ENCODE data around the gene MVD. TPM values are rescaled to one million over a fixed set of nuclear protein-coding genes. Genes with fewer than 3 reads are reported as not detected.

Gene MVD
- total and polyA plus RNA-seq, 7 donors: 16.8 to 206 (median 25.7) TPM

GRCh38 chr16:88652762-88653063 is 10.2 kb downstream of the MVD start:
- no peak overlapping the region for H3K4me3 ChIP-seq
- H3K36me3 ChIP-seq: peaks cover 0 to 56% (median 4%) of the 10 kb centered on the region in 4 donors
- no peaks in the 10 kb centered on the region for H3K9me3 ChIP-seq
- H3K27ac ChIP-seq: no peak overlapping the region
- TF ChIP-seq POLR2A (IDR thresholded peaks at IDR 0.05) (no peak), POLR2AphosphoS5 (IDR thresholded peaks at IDR 0.05) (no peak), CTCF (IDR thresholded peaks at IDR 0.05) (no peak), EP300 (IDR thresholded peaks at IDR 0.05) (no peak)
- peaks cover 0 to 14% (median 0%) of the 10 kb centered on the region in 3 donors for H3K27me3 ChIP-seq
- WGBS, 2 donors: 93 to 97% methylated on average over 8 of the region's 8 CpGs
- no peak for DNase-seq
- intact Hi-C loops (cut with DNase I): no loop called here
- peaks cover 0 to 24% (median 20%) of the 10 kb centered on the region in 4 donors for H3K4me1 ChIP-seq

DNA sequence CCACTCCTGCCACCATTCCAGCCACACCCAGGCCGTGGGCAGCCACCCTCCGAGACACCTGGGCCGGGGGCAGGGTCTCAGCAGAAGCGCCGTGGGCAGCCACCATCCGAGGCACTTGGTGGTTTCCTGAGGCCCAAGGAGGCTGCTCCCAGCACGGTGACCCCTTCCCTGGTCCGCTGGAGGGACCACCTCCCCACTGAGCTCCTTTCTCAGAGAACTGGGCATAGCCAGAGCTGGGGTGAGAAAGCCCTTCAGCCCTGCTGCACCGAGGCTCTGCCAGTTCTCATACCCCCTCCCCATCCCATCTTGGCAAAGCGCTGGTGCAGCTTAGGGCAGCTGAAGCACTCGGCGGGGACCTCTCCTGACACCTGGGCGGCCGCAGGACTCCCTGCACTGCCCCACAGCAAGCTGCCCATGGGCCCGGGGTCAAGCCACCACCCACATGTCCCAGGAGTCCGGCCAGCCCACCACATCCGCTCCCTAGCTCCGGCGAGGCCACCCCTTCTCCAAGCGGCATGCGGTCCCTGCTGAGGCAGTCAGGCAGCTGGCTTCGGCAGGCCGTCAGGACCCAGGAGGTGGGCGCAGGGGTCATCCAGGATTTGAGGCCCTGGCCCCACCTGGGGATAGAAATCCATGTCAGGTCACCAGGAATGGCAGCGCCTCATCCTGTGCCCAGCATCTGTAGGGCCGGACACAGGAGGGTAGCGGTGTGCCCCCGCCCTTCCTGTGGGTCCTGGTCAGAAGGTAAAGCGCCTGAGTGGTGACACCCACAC is 10.7 kb downstream of the MVD start:
- H3K4me1 ChIP-seq: peaks cover 0 to 24% (median 20%) of the 10 kb centered on the region in 4 donors
- peaks cover 0 to 14% (median 0%) of the 10 kb centered on the region in 3 donors for H3K27me3 ChIP-seq
- no peak for DNase-seq
- no peaks in the 10 kb centered on the region for H3K9me3 ChIP-seq
- H3K4me3 ChIP-seq: no peak overlapping the region
- peak overlapping the region in 3 of 4 donors; percentile 62 to 68 (median 67) for H3K27ac ChIP-seq
- H3K36me3 ChIP-seq: peaks cover 0 to 51% (median 4%) of the 10 kb centered on the region in 4 donors
- intact Hi-C loops (cut with DNase I): no loop called here
- 85 to 90% methylated on average over 29 of the region's 29 CpGs for WGBS, 2 donors
- TF ChIP-seq POLR2AphosphoS5 (IDR thresholded peaks at IDR 0.05) (no peak), CTCF (IDR thresholded peaks at IDR 0.05) (no peak), POLR2A (IDR thresholded peaks at IDR 0.05) (no peak), EP300 (IDR thresholded peaks at IDR 0.05) (no peak)

DNA sequence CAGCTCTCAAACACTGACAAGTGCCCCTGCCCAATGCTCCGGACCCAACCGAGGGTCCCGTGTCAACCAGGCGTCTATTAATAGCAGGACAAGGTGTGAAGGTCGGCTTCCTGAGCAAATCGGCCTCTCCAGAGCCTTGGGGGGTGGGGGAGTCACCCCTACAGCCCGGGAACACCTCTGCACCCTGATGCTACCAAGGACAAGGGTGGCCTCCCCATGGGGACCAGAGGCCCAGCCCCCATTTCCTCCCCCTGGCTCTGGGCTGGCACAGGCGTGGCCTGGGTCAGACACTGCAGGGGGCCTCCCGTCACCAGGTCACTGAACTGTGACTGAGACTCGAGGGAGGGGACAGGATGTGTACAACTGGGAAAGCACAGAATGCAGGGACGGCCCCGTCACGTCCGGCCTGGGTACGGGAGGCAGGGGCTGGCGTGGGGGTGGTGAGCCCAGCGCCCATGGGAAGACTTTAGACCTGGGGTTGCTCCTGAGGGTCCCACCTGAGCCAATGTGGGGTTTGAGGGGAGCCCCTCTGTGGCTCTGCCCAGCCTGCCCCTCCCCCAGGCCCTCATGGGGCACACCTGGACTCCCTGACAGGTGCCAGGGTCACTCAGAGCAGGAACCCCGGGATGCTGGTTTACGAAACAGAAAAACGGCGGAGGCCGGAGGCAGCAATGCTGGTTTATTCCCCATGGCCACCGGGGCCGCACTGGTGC is 11.5 kb downstream of the MVD start:
- H3K4me3 ChIP-seq: peak overlapping the region; percentile 41 to 62 (median 58)
- DNase-seq: no peak
- no peaks in the 10 kb centered on the region for H3K9me3 ChIP-seq
- peaks cover 0 to 14% (median 0%) of the 10 kb centered on the region in 3 donors for H3K27me3 ChIP-seq
- H3K27ac ChIP-seq: peak overlapping the region; percentile 62 to 70 (median 68)
- H3K4me1 ChIP-seq: peaks cover 0 to 24% (median 20%) of the 10 kb centered on the region in 4 donors
- peaks cover 0 to 43% (median 4%) of the 10 kb centered on the region in 4 donors for H3K36me3 ChIP-seq
- WGBS, 2 donors: 33 to 46% methylated on average over 24 of the region's 24 CpGs
- intact Hi-C loops (cut with DNase I): no loop called here
- TF ChIP-seq POLR2A (IDR thresholded peaks at IDR 0.05) (no peak), EP300 (IDR thresholded peaks at IDR 0.05) (no peak), POLR2AphosphoS5 (IDR thresholded peaks at IDR 0.05) (no peak), CTCF (IDR thresholded peaks at IDR 0.05) (no peak)

DNA sequence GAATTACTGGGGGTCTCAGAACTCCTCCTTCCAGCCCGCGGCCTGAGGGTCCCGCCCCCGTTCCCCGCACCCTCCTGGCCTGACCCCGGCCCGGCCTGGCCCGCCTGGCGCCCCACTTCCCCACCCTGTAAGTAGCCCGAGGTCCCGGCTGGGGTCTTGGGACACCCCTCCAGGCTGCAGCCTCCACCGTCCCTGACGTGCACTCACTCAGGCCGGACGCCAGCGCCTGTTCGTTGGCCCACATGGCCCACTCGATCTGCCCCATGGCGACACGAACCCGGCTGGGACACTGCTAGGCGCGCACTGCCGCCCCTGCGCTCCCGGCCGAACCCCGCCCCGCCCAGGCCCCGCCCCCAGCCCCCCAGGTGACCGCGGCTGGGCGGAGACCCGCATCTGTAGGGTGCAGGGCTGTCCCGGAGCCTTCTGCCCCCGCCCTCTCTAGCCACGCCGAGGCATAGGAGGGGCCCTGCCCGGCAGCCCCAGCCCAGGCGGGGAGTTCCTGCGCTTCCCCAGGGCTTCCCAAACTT is 12.1 kb downstream of the MVD start, which contains the start of gene CYBA:
CYBA (minus strand) TSS at position 305 of the 527 bp plus-strand sequence; CDS start at position 265, 40 bp downstream.
- DNase-seq: peak; percentile 82
- Histone ChIP-seq H3K27ac (peak within 1 kb of the TSS; percentile 62 to 70 (median 68)), H3K27me3 (peaks cover 0 to 14% (median 0%) of the 10 kb centered on the region in 3 donors), H3K9me3 (no peaks in the 10 kb centered on the region), H3K4me1 (peaks cover 0 to 24% (median 20%) of the 10 kb centered on the region in 4 donors), H3K4me3 (peak within 1 kb of the TSS; percentile 41 to 62 (median 58)), H3K36me3 (peaks cover 0 to 37% (median 4%) of the 10 kb centered on the region in 4 donors)
- TF ChIP-seq EP300 (IDR thresholded peaks at IDR 0.05) (no peak), POLR2AphosphoS5 (IDR thresholded peaks at IDR 0.05) (peak in 2 of 4 donors; percentile 45 to 56)
- intact Hi-C loops (cut with DNase I): no loop called here
- WGBS, 2 donors: 0 to 1% methylated on average over 41 of the region's 41 CpGs
